HCT116 (cell line): ENCODE results near the gene AIM2.

Experiments
- POLR2A ChIP-seq: IDR thresholded peaks from 2 replicates; pipeline ENCODE4 v1.7.0; 2011; ENCODE audit warnings: borderline replicate concordance; ENCODE audit not compliant: insufficient read depth, insufficient read length; ENCODE audit errors: extremely low read depth
- POLR2AphosphoS5 ChIP-seq: IDR thresholded peaks from 2 replicates; pipeline ENCODE4 v1.6.1; 2011; ENCODE audit warnings: mild to moderate bottlenecking, low read depth, low read length, moderate library complexity
- TF ChIP-seq, protein P1 (sequence below), 3 experiments: fragments of 200-600 bp in 1 of 3; sonication (generic) in 1 of 3; IDR thresholded peaks in 2 of 3; conservative IDR thresholded peaks in 1 of 3; 2 replicates each; pipeline ENCODE4 v1.5.1; 2012 to 2017; ENCODE audit warnings: low read depth in 2 of 3, low read length in 2 of 3, antibody characterized with exemption in 1 of 3, borderline replicate concordance in 1 of 3, control low read depth in 1 of 3, mild to moderate bottlenecking in 1 of 3, mixed read lengths in 1 of 3, mixed run types in 1 of 3, moderate library complexity in 1 of 3; ENCODE audit not compliant: insufficient read depth in 1 of 3

GRCh38 chr1:159120317-159120716 is 43.8 kb upstream of the AIM2 start:
- TF ChIP-seq, protein P1, sequence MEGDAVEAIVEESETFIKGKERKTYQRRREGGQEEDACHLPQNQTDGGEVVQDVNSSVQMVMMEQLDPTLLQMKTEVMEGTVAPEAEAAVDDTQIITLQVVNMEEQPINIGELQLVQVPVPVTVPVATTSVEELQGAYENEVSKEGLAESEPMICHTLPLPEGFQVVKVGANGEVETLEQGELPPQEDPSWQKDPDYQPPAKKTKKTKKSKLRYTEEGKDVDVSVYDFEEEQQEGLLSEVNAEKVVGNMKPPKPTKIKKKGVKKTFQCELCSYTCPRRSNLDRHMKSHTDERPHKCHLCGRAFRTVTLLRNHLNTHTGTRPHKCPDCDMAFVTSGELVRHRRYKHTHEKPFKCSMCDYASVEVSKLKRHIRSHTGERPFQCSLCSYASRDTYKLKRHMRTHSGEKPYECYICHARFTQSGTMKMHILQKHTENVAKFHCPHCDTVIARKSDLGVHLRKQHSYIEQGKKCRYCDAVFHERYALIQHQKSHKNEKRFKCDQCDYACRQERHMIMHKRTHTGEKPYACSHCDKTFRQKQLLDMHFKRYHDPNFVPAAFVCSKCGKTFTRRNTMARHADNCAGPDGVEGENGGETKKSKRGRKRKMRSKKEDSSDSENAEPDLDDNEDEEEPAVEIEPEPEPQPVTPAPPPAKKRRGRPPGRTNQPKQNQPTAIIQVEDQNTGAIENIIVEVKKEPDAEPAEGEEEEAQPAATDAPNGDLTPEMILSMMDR (IDR thresholded peaks at IDR 0.05 in 2 of 3, conservative IDR thresholded peaks at IDR 0.05 in 1 of 3; ENCODE audit: borderline replicate concordance in 1 of 3, insufficient read depth in 1 of 3, low read depth in 2 of 3, low read length in 2 of 3) = no peak
- TF ChIP-seq POLR2A = no peak
- no peak for TF ChIP-seq POLR2AphosphoS5
